Measurements from ENCODE around the gene CYP3A4.
"Not testable (repeated sequence)": the region's sequence is repeated elsewhere in the genome, so short reads cannot be mapped to it uniquely, and the experiment has no call there.

Gene CYP3A4

DNA sequence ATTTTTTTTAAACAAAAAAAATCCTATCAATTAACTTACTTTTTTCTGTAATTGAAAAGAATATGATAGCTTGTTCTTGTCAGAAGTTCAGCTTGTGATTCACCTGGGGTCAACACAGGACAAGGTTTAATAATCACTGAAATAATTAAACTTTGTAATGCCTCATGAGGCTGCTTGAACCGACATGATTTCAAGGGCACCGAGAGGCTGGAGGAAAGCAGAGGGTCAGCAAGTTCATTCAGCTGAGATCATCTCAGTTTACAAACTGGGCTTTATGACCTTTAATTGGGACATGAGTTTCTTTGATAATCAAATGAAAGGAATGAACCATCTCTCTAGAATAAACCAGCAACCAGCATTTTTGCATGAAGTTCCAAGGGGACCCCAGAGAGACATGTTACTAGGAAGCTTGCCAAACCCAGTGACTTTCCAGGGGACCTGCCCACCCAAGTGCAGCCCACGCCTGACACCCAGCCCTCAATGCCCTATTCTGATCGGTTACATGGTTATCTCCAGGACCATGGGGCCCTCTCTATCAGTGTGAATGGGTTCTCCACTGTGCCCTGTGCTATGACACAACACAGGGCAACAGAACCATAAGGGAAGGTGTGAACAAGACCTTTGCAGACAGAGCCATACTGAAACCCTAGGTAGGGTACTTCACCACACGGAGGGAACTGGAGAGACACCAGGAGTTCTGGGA lies 7.8 kb upstream of the CYP3A4 start:
- DNase-seq = no peak

DNA sequence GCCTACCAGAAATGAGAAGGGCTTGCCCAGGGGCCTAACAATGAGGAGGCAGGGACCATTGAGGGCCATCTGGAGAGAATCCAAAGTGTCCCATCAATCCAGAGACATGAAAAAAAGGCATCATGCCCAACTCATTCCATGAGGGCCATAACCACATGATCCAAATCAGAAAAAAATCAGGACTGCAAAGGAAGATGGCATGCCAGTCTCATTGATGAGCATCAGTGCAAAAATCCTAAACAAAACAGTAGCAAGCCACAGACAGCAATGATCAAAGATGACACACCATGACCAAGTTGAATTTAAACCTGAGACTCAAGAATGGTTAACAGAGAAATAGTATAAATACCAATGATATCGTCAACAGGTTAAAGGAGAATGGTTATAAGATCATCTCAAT lies 7.0 kb upstream of the CYP3A4 start:
- DNase-seq = no peak

DNA sequence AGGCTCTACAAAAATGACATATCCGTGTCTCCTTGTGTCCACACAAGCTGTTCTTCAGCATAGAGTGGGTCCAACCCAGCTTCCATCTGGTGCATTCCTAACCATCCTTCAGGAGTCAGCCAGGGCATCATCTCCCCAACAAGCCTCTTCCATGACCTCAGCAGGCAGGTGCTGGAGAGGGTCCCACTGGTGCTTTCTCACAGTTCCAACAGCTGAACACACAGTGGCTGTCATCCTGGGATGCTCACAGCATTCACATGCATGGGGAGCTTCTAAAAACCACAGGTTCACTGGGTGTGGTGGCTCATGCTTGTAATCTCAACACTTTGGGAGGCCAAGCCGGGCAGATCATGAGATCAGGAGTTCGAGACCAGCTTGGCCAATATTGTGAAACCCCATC lies 6.4 kb upstream of the CYP3A4 start:
- DNase-seq = no peak

DNA sequence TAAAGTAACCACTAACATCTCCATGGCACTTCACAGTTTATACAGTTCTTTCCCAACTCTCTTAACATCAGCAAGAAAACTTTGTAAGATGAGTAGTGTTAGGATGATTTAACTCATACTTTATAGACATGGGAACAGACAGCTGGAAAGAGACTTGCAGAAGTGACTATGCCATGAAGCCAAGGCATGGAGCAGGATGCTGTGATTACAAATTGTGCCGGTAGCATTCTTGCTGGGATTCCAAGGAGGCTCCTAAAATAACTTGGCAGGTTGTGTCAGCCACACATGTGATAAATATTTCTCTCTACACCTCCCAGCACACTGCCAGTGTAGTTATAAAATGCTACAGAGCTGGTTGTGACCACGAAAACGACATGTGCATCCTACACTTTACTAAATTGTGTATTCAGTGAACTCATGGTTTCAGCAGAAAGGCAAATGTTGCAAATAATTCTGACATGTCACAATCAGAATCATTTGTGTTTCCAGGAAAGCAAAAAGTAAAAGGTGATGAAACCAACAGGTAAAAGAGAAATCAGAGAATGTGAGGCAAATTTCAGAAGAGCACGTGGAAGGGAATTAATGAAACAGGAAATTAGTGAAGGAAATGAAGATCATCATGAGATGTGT lies 5.6 kb upstream of the CYP3A4 start:
- DNase-seq = no peak

DNA sequence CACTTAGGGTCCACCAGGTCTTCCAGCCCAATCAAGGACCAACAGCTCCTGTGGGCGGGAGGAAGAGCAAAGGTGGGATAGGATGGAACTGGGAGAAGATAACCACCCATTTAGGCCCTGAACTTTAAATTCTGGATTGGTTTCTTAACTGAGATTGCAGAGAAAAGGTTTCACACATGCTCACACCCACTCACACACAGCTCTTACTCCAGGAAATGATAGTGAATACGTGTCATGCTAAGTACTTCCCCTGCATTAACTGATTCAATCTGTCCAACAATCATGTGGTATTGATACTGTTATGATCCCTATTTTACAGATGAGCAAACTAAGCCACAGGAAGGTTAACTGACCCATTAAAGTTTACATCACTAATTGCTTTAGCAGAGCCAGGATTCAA lies 4.6 kb upstream of the CYP3A4 start:
- DNase-seq = no peak

DNA sequence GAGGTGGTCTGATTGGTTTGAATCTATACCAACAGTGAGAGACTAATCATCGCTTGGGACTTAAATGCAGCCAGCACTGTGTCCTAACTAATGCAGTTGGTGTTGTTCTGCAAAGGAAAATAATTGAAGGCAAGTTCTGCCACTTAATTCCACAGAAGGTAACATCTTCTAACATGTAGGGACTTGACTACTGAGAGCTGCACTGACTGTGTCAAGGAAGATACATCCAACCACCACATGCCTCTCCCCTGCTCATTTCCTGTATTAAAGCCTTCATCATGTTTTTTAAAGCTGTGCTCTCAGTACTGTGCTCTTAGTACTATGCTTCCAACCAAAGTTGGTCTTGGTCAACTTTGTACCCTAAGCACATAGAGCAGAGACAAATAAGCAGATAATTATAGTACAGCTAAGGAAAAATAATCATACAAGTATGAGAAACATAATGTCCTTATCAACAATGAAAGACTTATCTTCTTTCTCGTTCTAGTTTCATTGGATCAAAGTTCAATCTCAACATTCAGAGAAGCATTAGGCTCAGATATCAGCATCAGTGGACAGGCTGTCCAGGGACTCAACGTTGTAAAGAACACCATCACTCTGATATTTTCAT lies 2.8 kb upstream of the CYP3A4 start:
- no peak for DNase-seq

DNA sequence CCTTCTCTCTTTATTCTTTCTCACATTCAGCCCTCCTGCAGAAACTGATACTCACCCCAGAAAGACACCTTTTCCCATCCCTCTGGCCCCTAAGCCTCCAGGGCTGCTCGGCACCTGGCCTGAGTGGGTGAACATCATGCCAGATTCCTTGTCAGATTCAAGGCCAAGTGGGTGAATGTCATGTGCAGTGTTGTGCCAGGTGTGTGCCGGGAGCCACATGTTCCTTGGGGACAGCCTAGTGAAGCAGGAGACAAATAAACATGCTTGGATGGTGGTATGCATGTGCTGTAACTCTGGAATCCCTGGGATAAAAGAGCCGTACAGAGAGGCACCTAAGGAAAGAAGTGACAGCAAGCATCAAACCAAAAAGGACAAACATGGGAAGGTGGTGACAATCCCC lies 1.7 kb upstream of the CYP3A4 start:
- DNase-seq = not testable (repeated sequence)

DNA sequence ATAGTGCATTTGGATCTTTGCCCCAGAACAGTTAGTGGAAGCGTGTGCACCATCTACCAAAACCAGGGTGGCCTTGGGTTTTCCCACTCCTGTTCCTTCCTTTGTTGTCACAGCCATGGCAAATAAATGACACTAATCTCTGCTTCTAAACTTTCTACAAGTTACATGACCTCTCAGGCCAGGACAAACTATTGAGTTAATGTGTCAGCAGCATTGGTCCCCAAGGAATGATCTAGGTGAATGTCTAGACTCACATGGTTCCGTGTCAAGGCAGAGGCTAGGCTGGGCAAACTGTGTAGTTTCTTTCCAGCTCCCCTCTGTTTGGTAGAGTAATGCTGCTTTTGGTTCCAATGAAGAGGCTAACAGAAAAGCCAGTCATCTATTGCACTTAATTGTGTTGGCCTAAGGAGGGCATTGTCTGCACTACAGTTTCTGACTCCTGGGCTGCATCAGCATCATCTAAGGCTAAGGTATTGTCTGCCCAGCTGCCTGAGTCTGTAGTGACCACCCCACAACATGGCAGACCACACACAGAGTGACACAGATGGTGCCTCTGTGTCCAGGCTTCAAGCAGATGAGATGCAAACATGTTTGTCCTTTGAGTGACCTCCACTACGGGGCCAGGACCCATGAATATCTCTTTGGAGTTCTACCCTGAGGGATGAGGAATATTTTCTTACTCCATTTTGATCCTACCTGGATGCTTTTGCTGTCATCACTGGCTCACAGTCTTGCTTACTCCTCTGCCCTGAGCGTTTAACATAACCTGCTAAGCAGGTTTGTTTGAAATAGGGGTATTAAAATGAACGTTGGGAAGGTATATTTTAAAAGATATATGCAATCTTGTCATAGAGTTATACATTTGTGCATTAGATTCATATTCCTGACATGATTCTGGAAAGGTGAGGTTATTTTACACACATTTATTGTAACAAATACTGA lies 1.7 kb downstream of the CYP3A4 start:
- DNase-seq = no peak

DNA sequence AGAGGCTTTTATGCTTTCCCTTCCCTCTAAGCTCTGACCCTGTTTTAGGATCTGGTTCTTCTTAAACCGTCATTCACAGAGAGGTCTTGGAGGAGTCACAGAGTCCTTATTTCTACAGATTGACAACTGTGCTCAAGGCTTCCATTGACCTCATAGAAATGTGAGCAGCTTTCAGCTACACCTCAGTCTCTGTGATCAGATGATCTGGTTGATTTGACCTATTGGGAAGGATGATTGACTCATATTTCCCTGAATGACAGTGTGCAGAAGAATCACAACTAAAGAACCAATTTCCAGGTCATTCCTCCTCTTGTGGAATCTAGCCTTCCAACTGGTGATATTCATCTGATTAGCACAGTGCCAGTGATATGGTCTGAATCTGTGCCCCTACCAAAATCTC lies 3.4 kb downstream of the CYP3A4 start:
- DNase-seq = no peak

DNA sequence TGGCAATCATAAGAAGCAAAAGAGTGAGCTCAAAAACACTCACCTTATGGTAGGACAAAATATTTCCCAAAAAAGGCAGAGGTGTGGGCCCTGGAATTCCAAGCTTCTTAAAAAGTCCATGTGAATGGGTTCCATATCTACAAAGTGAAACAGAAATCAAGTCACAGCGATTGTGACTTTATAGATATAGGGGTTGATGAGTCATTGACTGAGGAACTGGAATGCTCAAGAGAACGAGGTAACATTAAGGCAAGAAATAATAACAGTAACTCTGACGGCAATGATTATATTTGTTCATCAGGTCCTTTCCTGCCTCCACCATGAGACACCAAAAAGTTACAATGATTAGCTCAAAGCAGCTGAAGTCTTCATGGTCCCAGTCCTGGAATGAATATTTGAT lies 4.0 kb downstream of the CYP3A4 start:
- DNase-seq = no peak

DNA sequence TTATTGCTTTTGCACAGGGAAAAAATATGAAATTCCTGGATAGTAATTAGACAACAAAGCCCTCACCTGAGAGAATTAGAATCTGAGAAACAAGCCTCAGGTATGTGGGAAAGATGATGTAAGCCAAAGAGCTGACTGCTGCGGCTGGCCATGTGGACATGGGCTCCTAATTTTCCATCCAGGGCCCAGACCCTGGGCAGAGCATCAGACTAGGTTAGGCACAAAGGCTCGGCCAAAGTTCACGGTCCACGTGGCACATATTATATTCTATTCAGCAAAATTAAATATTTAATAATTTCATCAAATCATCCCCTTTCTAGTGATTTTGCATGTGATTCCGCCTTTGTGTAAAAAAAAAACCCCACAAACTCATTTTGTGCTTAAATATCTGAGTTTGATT lies 5.1 kb downstream of the CYP3A4 start:
- DNase-seq = no peak

DNA sequence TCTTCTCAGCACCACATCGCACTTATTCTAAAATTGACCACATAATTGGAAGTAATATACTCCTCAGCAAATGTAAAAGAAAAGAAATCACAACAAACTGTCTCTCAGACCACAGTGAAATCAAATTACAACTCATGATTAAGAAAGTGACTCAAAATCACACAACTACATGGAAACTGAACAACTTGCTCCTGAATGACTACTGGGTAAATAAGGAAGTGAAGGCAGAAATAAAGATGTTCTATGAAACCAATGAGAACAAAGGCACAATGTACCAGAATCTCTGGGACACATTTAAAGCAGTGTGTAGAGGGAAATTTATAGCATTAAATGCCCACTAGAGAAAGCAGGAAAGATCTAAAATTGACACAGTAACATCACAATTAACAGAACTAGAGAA lies 10.6 kb downstream of the CYP3A4 start:
- DNase-seq = not testable (repeated sequence)

DNA sequence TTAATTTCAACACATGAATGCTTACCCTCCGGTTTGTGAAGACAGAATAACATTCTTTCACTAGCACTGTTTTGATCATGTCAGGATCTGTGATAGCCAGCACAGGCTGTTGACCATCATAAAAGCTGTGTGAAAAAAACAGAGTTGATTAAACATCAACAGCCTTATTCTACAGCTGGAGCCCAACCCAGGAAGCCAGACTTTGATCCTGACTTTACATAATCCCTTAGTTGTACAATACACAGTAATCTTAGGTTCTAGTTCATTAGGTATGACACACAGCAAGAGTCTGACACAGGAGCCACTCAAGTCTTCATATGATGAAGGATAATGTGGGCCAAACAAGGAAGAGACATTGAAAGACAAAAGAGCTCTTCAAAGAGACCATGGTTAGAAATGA lies 11.4 kb downstream of the CYP3A4 start:
- no peak for DNase-seq

DNA sequence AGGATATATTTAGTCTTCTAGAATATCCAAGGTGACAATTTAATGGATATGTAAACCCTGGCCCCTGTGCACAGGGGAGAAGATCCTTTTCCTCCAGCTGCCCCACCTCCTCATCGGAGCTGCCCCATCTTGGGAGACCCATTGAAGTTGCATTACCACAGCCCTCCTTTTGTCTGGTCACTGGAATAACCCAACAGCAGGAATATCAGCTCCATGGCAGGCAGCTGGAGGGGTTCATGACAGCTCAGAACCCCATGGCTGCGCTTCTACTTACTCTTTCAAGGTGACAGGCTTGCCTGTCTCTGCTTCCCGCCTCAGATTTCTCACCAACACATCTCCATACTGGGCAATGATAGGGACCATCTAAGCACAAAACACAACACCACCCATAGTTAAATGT lies 14.5 kb downstream of the CYP3A4 start:
- not testable (repeated sequence) for DNase-seq

DNA sequence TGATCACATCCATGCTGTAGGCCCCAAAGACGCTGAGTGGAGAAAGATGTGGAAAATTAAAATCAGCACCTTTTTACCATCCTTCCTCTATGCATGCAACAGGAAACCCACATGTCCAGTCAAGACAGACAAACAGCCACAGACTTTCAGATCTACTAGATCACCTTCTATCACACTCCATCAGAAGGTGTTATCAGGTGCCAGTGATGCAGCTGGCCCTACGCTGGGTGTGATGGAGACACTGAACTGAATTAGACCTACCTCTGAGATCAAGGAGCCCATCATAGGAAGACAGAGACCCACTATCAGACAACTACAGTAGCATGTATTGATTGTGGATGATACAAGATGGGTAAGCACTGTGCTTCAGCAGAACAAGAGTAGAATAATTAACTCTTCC lies 15.5 kb downstream of the CYP3A4 start:
- no peak for DNase-seq

DNA sequence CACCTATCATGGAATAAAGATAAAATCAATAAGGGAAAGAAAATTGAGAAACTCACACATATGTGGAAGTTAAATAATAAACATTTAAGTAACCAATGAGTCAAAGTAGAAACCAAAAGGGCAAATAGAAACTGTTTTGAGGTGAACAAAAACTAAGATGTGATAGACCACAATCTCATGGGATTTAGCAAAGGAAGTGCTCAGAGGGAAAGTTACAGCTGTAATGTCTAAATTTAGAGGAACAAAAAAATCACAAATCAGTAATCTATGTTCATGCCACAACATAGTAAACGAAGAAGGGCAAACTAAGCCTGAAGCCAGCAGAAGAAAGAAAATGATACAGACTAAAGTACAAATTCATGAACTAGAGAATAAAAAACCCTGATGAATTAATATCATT lies 16.3 kb downstream of the CYP3A4 start:
- no peak for DNase-seq

DNA sequence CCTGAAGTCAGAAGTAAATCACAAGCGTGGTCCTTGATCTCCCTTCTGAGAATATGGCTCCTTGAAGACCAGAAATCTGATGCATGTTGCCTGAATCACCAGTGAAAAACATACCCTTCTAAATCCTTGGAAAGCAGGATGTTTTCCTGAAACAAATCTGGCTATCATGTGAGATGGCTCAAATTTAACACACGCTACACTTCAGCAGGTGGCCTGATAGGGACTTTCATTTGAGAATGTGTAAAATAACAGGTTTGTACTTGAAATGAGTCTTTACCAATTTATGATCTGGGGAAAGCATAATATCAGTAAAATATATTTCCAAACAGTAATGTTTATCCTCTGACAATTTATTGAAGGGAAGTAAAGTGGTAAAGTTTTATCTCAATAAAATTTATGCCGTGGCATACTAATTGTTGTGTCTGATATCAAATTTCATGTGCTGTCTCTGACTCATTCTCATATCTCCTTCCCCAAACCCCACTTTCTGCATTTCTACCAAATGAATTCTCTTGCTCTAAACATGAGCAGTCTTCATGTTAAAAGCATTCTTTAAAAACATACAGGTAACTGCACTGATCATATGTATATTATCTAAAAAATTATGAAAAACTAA lies 17.4 kb downstream of the CYP3A4 start:
- DNase-seq = no peak

DNA sequence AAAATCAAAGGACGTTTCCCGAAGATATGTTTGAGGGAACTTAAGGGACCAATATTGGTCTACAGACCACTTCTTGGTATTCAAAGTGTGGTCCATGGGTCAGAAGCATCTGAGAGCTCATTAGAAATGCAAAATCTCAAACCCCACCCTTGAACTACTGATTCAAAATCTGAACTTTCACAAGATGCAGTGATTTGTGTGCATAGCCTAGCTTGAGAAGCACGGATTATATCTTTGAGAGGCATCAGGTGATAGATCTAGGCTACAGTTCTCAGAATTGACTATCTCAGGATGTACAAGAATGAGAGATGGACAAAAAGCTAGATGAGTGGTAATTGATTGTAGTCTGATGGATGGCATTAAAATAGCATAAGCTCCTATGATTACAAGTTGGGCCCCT lies 19.5 kb downstream of the CYP3A4 start:
- no peak for DNase-seq

DNA sequence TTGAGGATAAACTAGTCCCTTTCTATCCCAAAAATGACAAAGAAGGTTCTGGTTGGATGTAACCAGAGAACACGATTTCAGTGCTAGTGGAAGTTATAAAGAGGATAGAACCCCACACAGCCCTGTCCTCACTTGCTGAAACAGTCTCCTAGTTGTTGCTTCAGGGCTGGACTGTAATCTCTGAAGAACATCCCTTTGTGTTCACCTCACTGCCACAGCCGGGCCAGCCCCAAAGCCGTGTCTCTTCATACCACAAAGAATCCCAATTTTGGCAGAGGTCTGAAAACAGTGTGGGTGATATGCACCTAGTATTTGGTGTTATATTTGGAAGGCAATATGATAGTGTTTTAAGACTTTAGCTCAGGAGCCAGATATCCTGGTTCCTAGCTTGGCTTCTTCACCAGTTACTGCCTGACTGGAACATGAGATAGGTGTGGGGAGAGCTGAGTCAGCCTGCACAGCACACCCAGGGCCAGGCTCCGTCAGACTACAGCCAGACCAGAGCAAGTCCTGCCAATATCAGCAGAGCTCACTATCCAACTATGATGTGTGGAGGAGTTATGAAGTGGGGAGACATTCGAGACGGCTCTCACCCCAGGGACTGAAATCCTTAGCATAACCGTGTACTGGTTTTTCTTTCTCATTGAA lies 21.2 kb downstream of the CYP3A4 start:
- DNase-seq = no peak

DNA sequence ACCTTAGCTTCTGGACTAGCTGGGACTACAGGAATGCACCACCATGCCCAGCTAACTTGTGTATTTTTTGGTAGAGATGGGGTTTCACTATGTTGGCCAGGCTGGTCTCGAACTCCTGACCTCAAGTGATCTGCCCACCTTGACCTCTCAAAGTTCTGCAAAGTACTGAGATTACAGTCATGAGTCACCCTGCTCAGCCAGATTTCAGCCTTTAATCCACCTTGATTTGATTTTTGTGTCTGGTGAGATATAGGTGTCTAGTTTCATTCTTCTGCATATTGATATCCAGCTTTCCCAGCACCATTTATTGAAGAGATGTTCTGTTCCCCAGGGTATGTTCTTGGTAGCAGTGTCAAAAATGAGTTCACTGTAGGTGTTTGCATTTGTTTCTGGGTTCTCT lies 28.9 kb downstream of the CYP3A4 start:
- no peak for DNase-seq

DNA sequence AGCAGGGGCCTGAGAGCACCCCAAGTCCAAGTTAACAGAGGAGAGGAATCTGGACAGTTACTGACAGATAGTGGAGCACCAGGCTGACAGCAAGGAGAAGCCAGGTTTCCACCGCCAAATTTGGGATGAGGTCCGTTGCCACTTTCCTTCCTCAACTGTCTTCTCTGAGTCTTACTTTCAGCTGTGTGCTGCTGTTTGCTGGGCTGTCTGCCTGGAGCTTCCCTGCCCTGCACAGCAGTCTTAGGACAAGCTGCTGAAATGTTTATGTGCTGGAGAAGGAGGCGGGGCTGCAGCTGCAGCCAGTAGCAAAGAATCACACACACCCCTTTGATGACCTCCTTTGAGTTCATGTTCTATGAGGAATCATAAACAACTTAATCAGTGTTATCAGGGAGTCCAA lies 31.6 kb downstream of the CYP3A4 start:
- DNase-seq = no peak

DNA sequence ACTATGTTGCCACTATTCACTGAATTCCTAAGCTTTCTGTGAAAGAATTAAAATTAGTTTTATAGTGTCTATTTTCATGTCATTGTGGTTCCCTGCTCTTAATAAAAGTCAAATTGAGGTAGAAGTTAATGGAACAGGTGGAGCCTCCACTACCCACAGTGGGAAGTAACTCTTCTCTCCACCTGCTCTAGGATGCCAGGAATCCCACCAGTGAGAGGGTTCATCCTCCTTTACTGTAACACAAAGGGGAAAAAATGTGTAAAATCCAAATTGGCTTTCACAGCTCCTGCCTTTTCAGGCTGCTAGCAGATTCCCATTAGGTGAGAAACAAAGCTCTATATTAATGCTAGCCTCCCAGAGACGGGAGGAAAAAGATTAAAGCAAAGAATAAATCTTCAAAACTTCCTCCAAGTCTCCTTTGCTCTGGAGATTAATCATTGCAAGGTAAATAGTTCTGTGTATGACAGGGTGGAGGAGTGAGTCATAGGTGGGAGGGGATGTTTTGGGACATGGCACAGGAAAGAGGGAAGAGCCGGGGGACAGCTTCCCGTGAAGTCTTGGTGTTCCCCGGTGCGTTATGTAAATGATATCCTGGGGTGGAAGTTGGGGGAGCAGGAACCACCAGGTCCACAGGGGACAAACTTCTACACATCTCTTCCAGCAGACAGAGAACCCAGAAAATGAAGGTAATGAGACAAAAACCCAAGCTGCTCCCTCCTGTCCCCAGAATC lies 32.5 kb downstream of the CYP3A4 start:
- not testable (repeated sequence) for DNase-seq
